HepG2 (cell line): ENCODE results near the gene SNAP29. TPM values are rescaled to one million over a fixed set of nuclear protein-coding genes. Genes with fewer than 3 reads are reported as not detected.

Experiments
- ATAC-seq: fragments of 200-7000 bp; cut with Tn5 transposase; 3 replicates; pipeline ENCODE4 v1.9.1; 2020; ENCODE audit warnings: mild to moderate bottlenecking, moderate library complexity
- BruUV-seq: library from RNA; stranded (reverse); fragments of 400-500 nt; replicated peaks from 2 replicates; lab custom pipeline; 2021; lab: Mats Ljungman, UMichigan
- CTCF ChIA-PET: fragments of 300-600 bp; formaldehyde crosslinking; extraction: SDS; loops from one replicate; lab custom pipeline; 2021; ENCODE audit warnings: low total read pairs, inconsistent platforms, low intra/inter-chr PET ratio; lab: Yijun Ruan, JAX
- POLR2A ChIA-PET: fragments of 350-600 bp; sonication (Branson Sonifier 250); formaldehyde crosslinking; loops from one replicate; lab custom pipeline; 2020; ENCODE audit warnings: antibody characterized with exemption, inconsistent platforms; lab: Yijun Ruan, JAX
- DNase-seq: peaks from one replicate; pipeline ENCODE4 v3.0.0-alpha.2; 2015; ENCODE audit warnings: low spot score
- FAIRE-seq: peaks from 3 replicates; lab custom pipeline; 2011; peaks lifted over from hg19 to GRCh38; lab: Jason Lieb, UNC
- H2AFZ ChIP-seq: one replicate; pipeline ENCODE4 v1.6.1; 2011; ENCODE audit warnings: low read length, inconsistent platforms
- H3K27ac ChIP-seq: fragments of 300-600 bp; 3 replicates; pipeline ENCODE4 v1.8.0; 2011; ENCODE audit warnings: mixed run types, mild to moderate bottlenecking, mixed read lengths, low read length, inconsistent platforms; ENCODE audit not compliant: insufficient read depth; ENCODE audit errors: extremely low read length
- H3K27me3 ChIP-seq, 2 experiments: fragments of 200-600 bp in 1 of 2; 2 replicates in 1 of 2; 3 replicates in 1 of 2; pipeline versions ENCODE4 v1.6.0 to v1.8.0; 2011; ENCODE audit warnings: low read length in 2 of 2, mild to moderate bottlenecking in 2 of 2, moderate library complexity in 2 of 2, inconsistent platforms in 1 of 2; ENCODE audit not compliant: insufficient read depth in 2 of 2, control insufficient read depth in 1 of 2
- H3K36me3 ChIP-seq, 2 experiments: fragments of 200-600 bp in 1 of 2; replicated peaks in 1 of 2; 2 replicates in 1 of 2; 3 replicates in 1 of 2; pipeline versions ENCODE4 v1.5.1 to v1.8.0; 2011; ENCODE audit warnings: low read length in 2 of 2, inconsistent platforms in 1 of 2; ENCODE audit not compliant: insufficient read depth in 2 of 2, control insufficient read depth in 1 of 2
- H3K4me1 ChIP-seq: 2 replicates; pipeline ENCODE4 v1.5.1; 2012; ENCODE audit warnings: low read length, inconsistent platforms; ENCODE audit not compliant: insufficient read depth
- H3K4me2 ChIP-seq: 2 replicates; pipeline ENCODE4 v1.6.0; 2011; ENCODE audit warnings: low read depth, low read length, inconsistent platforms
- H3K4me3 ChIP-seq, 3 experiments: fragments of 200-600 bp in 1 of 3; sonication (generic), shearing (Covaris generic) in 1 of 3; replicated peaks in 1 of 3; 2 replicates each; pipeline ENCODE4 v1.5.1; 2011 to 2016; ENCODE audit warnings: low read length in 3 of 3, inconsistent platforms in 2 of 3, low read depth in 2 of 3, mild to moderate bottlenecking in 2 of 3, control low read depth in 1 of 3, mixed read lengths in 1 of 3; ENCODE audit not compliant: insufficient read depth in 1 of 3
- H3K79me2 ChIP-seq: one replicate; pipeline ENCODE4 v1.6.1; 2011; ENCODE audit warnings: low read length, inconsistent platforms; ENCODE audit not compliant: insufficient read depth
- H3K9ac ChIP-seq: 2 replicates; pipeline ENCODE4 v1.6.0; 2011; ENCODE audit warnings: mild to moderate bottlenecking, low read depth, low read length, inconsistent platforms; ENCODE audit not compliant: insufficient read depth
- H3K9me3 ChIP-seq: 2 replicates; pipeline ENCODE4 v1.5.1; 2012; ENCODE audit warnings: mild to moderate bottlenecking, low read length
- H4K20me1 ChIP-seq: 2 replicates; pipeline ENCODE4 v1.6.0; 2011; ENCODE audit warnings: inconsistent platforms, mild to moderate bottlenecking, low read length, moderate library complexity; ENCODE audit not compliant: insufficient read depth
- MAF1 ChIP-seq: sonication (generic); formaldehyde crosslinking; IDR thresholded peaks from 2 replicates; pipeline ENCODE4 v1.5.0; 2020; ENCODE audit warnings: missing genetic modification reagents, borderline replicate concordance
- MTF2 ChIP-seq: sonication (generic); formaldehyde crosslinking; IDR thresholded peaks from 2 replicates; pipeline ENCODE4 v1.5.0; 2020; ENCODE audit warnings: missing genetic modification reagents, borderline replicate concordance
- NPAS2 ChIP-seq: sonication (generic); formaldehyde crosslinking; IDR thresholded peaks from 2 replicates; pipeline ENCODE4 v1.8.0; 2022; ENCODE audit warnings: mild to moderate bottlenecking, missing genetic modification reagents, borderline replicate concordance
- RFX3 ChIP-seq: IDR thresholded peaks from 2 replicates; pipeline ENCODE4 v1.6.1; 2016; ENCODE audit warnings: missing biosample characterization, missing genetic modification reagents
- SRSF4 ChIP-seq: fragments of 200-400 bp; formaldehyde crosslinking; IDR thresholded peaks from one replicate; pipeline ENCODE4 v1.6.1; 2018; ENCODE audit warnings: mild to moderate bottlenecking, low read depth, low read length, moderate library complexity; ENCODE audit not compliant: poor library complexity, severe bottlenecking
- STAT5B ChIP-seq: sonication (generic); formaldehyde crosslinking; IDR thresholded peaks from 2 replicates; pipeline ENCODE4 v1.4.0; 2020; ENCODE audit warnings: missing genetic modification reagents
- USF2 ChIP-seq, 2 experiments: sonication (generic) in 1 of 2; formaldehyde crosslinking in 1 of 2; IDR thresholded peaks; 2 replicates each; pipeline versions ENCODE4 v1.5.1 to v1.6.1; 2011 to 2020; ENCODE audit warnings: borderline replicate concordance in 1 of 2, low read depth in 1 of 2, low read length in 1 of 2, mild to moderate bottlenecking in 1 of 2, missing genetic modification reagents in 1 of 2, moderate library complexity in 1 of 2
- ZBTB38 ChIP-seq: sonication (generic); formaldehyde crosslinking; IDR thresholded peaks from 2 replicates; pipeline ENCODE4 v1.5.1; 2020; ENCODE audit warnings: mild to moderate bottlenecking, missing genetic modification reagents
- ZMYM2 ChIP-seq: sonication (generic); formaldehyde crosslinking; IDR thresholded peaks from 2 replicates; pipeline ENCODE4 v1.8.0; 2022; ENCODE audit warnings: mild to moderate bottlenecking, missing genetic modification reagents
- ZNF274 ChIP-seq: sonication (generic); formaldehyde crosslinking; IDR thresholded peaks from 2 replicates; pipeline ENCODE4 v1.5.1; 2020; ENCODE audit warnings: mild to moderate bottlenecking, missing genetic modification reagents
- ZNF34 ChIP-seq: sonication (generic); formaldehyde crosslinking; IDR thresholded peaks from 2 replicates; pipeline ENCODE4 v1.4.0; 2020; ENCODE audit warnings: mild to moderate bottlenecking, missing genetic modification reagents, borderline replicate concordance
- ZNF629 ChIP-seq: sonication (generic); formaldehyde crosslinking; conservative IDR thresholded peaks from 2 replicates; pipeline ENCODE4 v1.5.0; 2020; ENCODE audit warnings: missing genetic modification reagents
- ZNF891 ChIP-seq: sonication (generic); formaldehyde crosslinking; IDR thresholded peaks from 2 replicates; pipeline ENCODE4 v1.5.0; 2020; ENCODE audit warnings: mild to moderate bottlenecking, missing genetic modification reagents
- ZSCAN25 ChIP-seq: sonication (generic); formaldehyde crosslinking; IDR thresholded peaks from 2 replicates; pipeline ENCODE4 v1.8.0; 2022; ENCODE audit warnings: mild to moderate bottlenecking, missing genetic modification reagents
- WGBS: methylation state at CpG from one replicate; pipeline ENCODE4 v1.1.6; 2017; ENCODE audit warnings: low lambda C conversion rate; 5-methylcytosine and 5-hydroxymethylcytosine counted together
- in situ Hi-C: cut with HindIII; loops from 2 replicates; pipeline ENCODE4 v1.10.0; 2017; ENCODE audit warnings: low pct_unique_long_range_greater_than_20kb; ENCODE audit not compliant: extremely low pct_ligation_motif_present
- intact Hi-C: fragments of 100-400 bp; cut with micrococcal nuclease; formaldehyde crosslinking; loops from one replicate; pipeline ENCODE4 v1.10.0; 2022; ENCODE audit not compliant: unreplicated experiment
- polyA plus RNA-seq, 8 experiments: library from polyadenylated mRNA; depleted of rRNA in 3 of 8; stranded (reverse) in 7 of 8; unstranded in 1 of 8; fragments of >200 nt; fragmentation: Illumina TruSeq in 4 of 8; extraction: Trizol in 4 of 8; gene quantifications; 2 replicates each; pipeline versions ENCODE4 v1.2.1 to v1.2.3, GENCODE V29; 2011 to 2016; ENCODE audit warnings: low read depth in 4 of 8, missing spikeins in 1 of 8, mixed read lengths in 1 of 8; ENCODE audit not compliant: insufficient read depth in 1 of 8
- total RNA-seq, 5 experiments: library from RNA; depleted of rRNA; stranded (reverse); fragments of >200 nt; fragmentation: Illumina TruSeq; extraction: Trizol; gene quantifications; 2 replicates each; pipeline ENCODE4 v1.2.3, GENCODE V29; 2016; ENCODE audit warnings: low read depth in 1 of 5
- TF ChIP-seq, protein P1 (sequence below): IDR thresholded peaks from 2 replicates; pipeline ENCODE4 v1.6.1; 2018; ENCODE audit warnings: missing genetic modification reagents, mild to moderate bottlenecking, missing compliant biosample characterization

Gene SNAP29
- total and polyA plus RNA-seq, 2 of the 13 experiments (the other 11 are each of a cell fraction or from before 2014, with no cell fraction given): 12.3 to 30.7 TPM

DNA sequence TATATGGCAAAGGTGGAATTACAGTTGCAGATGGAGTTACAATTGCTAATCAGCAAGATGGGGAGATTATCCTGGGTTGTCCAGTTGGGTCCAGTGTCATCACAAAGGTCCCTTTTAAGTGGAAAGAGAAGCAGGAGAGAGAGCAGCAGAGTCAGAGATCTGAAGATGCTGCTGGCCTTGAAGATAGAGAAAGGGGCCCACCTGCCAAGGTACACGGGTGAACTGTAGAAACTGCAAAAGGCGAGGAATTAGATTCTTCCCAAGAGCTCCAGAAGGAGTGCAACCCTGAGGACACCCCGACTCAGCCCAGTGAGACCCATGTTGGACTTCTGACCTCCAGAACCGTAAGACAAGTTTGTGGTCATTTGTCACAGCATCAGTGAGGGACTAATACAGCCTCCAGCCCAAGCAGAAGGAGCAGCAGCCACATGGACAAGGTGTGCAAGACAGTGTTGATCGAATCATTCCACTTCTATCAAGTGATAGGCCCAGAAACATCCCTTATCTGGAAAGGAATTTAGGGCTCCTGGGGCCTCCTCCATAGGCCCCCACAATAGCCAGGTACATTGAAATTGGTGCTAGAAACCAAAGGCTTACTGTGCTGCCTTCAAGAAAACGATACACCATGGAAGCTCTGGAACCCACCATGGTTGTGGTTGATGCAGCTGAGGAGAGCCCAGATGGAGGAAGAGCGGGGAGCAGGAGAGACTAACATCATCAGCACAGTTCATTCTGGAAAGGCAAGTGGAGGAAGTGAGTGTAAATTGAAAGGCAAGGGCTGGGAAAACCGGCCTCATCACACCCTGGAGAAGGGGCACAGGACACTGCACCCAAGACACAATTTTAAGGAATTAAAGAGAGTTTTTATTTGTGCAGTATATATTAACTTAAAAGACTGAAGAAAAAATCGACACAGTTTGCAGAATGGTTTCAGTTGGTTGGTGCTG, 23.3 kb downstream of the SNAP29 start:
- intact Hi-C loops: no loop called here
- no peaks in the 10 kb centered on the region for H4K20me1 ChIP-seq
- DNase-seq: no peak
- no peak overlapping the region for H2AFZ ChIP-seq
- in situ Hi-C loops: no loop called here
- no peak for FAIRE-seq
- no peaks in the 10 kb centered on the region for H3K9me3 ChIP-seq
- no peaks in the 10 kb centered on the region for H3K79me2 ChIP-seq
- no peak overlapping the region for H3K9ac ChIP-seq
- no peak for ATAC-seq
- WGBS: 91% methylated on average over 9 of the region's 9 CpGs
- no peak overlapping the region for H3K4me2 ChIP-seq
- CTCF ChIA-PET: no interaction called here
- no peak for TF ChIP-seq ZNF34
- TF ChIP-seq ZBTB38: no peak
- TF ChIP-seq, all 625 proteins: peak for 0
- no peaks in the 10 kb centered on the region for H3K27me3 ChIP-seq
- H3K27ac ChIP-seq: no peak overlapping the region
- no TSS peak for BruUV-seq
- peaks cover 30% of the 10 kb centered on the region for H3K4me1 ChIP-seq
- POLR2A ChIA-PET: no interaction called here
- peaks cover 9 to 38% of the 10 kb centered on the region in 2 experiments; a peak in 4 of 5 replicates for H3K36me3 ChIP-seq
- H3K4me3 ChIP-seq: no peak overlapping the region

GRCh38 chr22:20882855-20883254, 24.0 kb downstream of the SNAP29 start:
- CTCF ChIA-PET: no interaction called here
- in situ Hi-C loops: no loop called here
- TF ChIP-seq USF2 (IDR thresholded peaks at IDR 0.05; ENCODE audit: low read depth, low read length) (no peak), USF2 (CRISPR knock-in tag; IDR thresholded peaks at IDR 0.05; ENCODE audit: borderline replicate concordance) (no peak), ZNF629 (CRISPR knock-in tag) (no peak), SRSF4 (no peak), ZNF274 (no peak), ZSCAN25 (CRISPR knock-in tag) (no peak), RFX3 (CRISPR knock-in tag) (no peak), ZNF891 (no peak), MAF1 (no peak), NPAS2 (no peak), STAT5B (CRISPR knock-in tag) (no peak), MTF2 (CRISPR knock-in tag) (no peak), ZMYM2 (no peak)
- TF ChIP-seq, protein P1, sequence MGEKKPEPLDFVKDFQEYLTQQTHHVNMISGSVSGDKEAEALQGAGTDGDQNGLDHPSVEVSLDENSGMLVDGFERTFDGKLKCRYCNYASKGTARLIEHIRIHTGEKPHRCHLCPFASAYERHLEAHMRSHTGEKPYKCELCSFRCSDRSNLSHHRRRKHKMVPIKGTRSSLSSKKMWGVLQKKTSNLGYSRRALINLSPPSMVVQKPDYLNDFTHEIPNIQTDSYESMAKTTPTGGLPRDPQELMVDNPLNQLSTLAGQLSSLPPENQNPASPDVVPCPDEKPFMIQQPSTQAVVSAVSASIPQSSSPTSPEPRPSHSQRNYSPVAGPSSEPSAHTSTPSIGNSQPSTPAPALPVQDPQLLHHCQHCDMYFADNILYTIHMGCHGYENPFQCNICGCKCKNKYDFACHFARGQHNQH (CRISPR knock-in tag): no peak

More at GRCh38 chr22:20882855-20883254, 24.0 kb downstream of the SNAP29 start:
- no peak overlapping the region for H3K4me3 ChIP-seq
- DNase-seq (no peak), FAIRE-seq (no peak), ATAC-seq (no peak)
- no TSS peak for BruUV-seq
- no peaks in the 10 kb centered on the region for H3K9me3 ChIP-seq
- no peak overlapping the region for H3K4me2 ChIP-seq
- H3K4me1 ChIP-seq: peaks cover 30% of the 10 kb centered on the region
- no peak overlapping the region for H3K27ac ChIP-seq
- WGBS: 92% methylated on average over 6 of the region's 6 CpGs
- H4K20me1 ChIP-seq: no peaks in the 10 kb centered on the region
- no peak overlapping the region for H2AFZ ChIP-seq
- no peak overlapping the region for H3K9ac ChIP-seq
- intact Hi-C loops: no loop called here
- H3K36me3 ChIP-seq: peaks cover 11 to 40% of the 10 kb centered on the region in 2 experiments
- no peaks in the 10 kb centered on the region for H3K27me3 ChIP-seq
- POLR2A ChIA-PET: no interaction called here
- no peaks in the 10 kb centered on the region for H3K79me2 ChIP-seq
